SHP77 (cell line): Measurements from ENCODE around the gene CDK6.
"Not testable (repeated sequence)": the region's sequence is repeated elsewhere in the genome, so short reads cannot be mapped to it uniquely, and the experiment has no call there.

Experiments used
- DNase-seq, 2 experiments: peaks; one replicate each; lab custom pipeline; 2025; lab: John Stamatoyannopoulos, UW

CDK6 gene

GRCh38 chr7:92761391-92762097 is 74.8 kb downstream of the CDK6 start:
- DNase-seq = no peak

GRCh38 chr7:92758796-92759431 is 77.5 kb downstream of the CDK6 start:
- DNase-seq = no peak

GRCh38 chr7:92757311-92757910 is 79.0 kb downstream of the CDK6 start:
- DNase-seq = not testable (repeated sequence)

- DNase-seq = no peak
Observed at GRCh38 chr7:92755680-92756079, 80.7 kb downstream of the CDK6 start.

GRCh38 chr7:92754919-92755581 is 81.3 kb downstream of the CDK6 start:
- no peak for DNase-seq

- DNase-seq = no peak
Observed at GRCh38 chr7:92753614-92754013, 82.8 kb downstream of the CDK6 start.

- no peak for DNase-seq
Observed at GRCh38 chr7:92751902-92752901, 84.2 kb downstream of the CDK6 start.

GRCh38 chr7:92750946-92751345 is 85.4 kb downstream of the CDK6 start:
- no peak for DNase-seq

- DNase-seq = no peak
Observed at GRCh38 chr7:92750447-92750839, 85.9 kb downstream of the CDK6 start.

- DNase-seq = no peak
Observed at GRCh38 chr7:92749832-92750446, 86.4 kb downstream of the CDK6 start.

- DNase-seq = no peak
Observed at GRCh38 chr7:92749327-92749755, 87.0 kb downstream of the CDK6 start.

GRCh38 chr7:92748495-92748894 is 87.9 kb downstream of the CDK6 start:
- DNase-seq = no peak

- no peak for DNase-seq
Observed at GRCh38 chr7:92747041-92747835, 89.1 kb downstream of the CDK6 start.

GRCh38 chr7:92745241-92745640 is 91.1 kb downstream of the CDK6 start:
- DNase-seq = no peak

- DNase-seq = not testable (repeated sequence)
Observed at GRCh38 chr7:92744180-92744579, 92.2 kb downstream of the CDK6 start.

- DNase-seq = no peak
Observed at GRCh38 chr7:92742186-92742585, 94.2 kb downstream of the CDK6 start.

GRCh38 chr7:92740700-92741126 is 95.7 kb downstream of the CDK6 start:
- DNase-seq = no peak

GRCh38 chr7:92740134-92740533 is 96.2 kb downstream of the CDK6 start:
- no peak for DNase-seq

GRCh38 chr7:92739091-92739490 is 97.3 kb downstream of the CDK6 start:
- DNase-seq = no peak

GRCh38 chr7:92737706-92738105 is 98.7 kb downstream of the CDK6 start:
- no peak for DNase-seq
